ENCODE data around the gene GNG12.

GRCh38 chr1:67869233-67869632 is 36.0 kb upstream of the GNG12 start:
- TF ChIP-seq CTCF (IDR thresholded peaks at IDR 0.05) = no peak
- TF ChIP-seq POLR2A (IDR thresholded peaks at IDR 0.05) = no peak
- TF ChIP-seq POLR2AphosphoS5 (IDR thresholded peaks at IDR 0.05) = no peak

All from prostate gland (tissue), 2 donors.